NCI-H2081 treated with DMSO at 0.1 percent for 48 hours (cell line): ENCODE measurements around the gene RASEF.

ENCODE experiments used
- DNase-seq: peaks from one replicate; lab custom pipeline; 2025; lab: John Stamatoyannopoulos, UW

RASEF gene

GRCh38 chr9:83012922-83013838 lies 49.8 kb downstream of the RASEF start:
- DNase-seq, result no peak

- no peak for DNase-seq
Observed at GRCh38 chr9:83012168-83012921, 50.6 kb downstream of the RASEF start.

GRCh38 chr9:83011611-83012010 lies 51.3 kb downstream of the RASEF start:
- DNase-seq, result no peak

GRCh38 chr9:83007521-83008300 lies 55.2 kb downstream of the RASEF start:
- no peak for DNase-seq

- no peak for DNase-seq
Observed at GRCh38 chr9:83006378-83006777, 56.6 kb downstream of the RASEF start.

GRCh38 chr9:83005963-83006362 lies 57.0 kb downstream of the RASEF start:
- no peak for DNase-seq

- DNase-seq, result no peak
Observed at GRCh38 chr9:83005361-83005760, 57.6 kb downstream of the RASEF start.

GRCh38 chr9:83002329-83002728 lies 60.6 kb downstream of the RASEF start:
- DNase-seq, result no peak

GRCh38 chr9:83000765-83001164 lies 62.2 kb downstream of the RASEF start:
- DNase-seq, result no peak

GRCh38 chr9:82998409-82998808 lies 64.5 kb downstream of the RASEF start:
- no peak for DNase-seq

- DNase-seq, result no peak
Observed at GRCh38 chr9:82997476-82998140, 65.3 kb downstream of the RASEF start.

- no peak for DNase-seq
Observed at GRCh38 chr9:82996941-82997340, 66.0 kb downstream of the RASEF start.

GRCh38 chr9:82993856-82994605 lies 68.9 kb downstream of the RASEF start:
- DNase-seq, result no peak

GRCh38 chr9:82991671-82992070 lies 71.3 kb downstream of the RASEF start:
- no peak for DNase-seq

- DNase-seq, result no peak
Observed at GRCh38 chr9:82989929-82990328, 73.0 kb downstream of the RASEF start.

GRCh38 chr9:82988488-82988887 lies 74.5 kb downstream of the RASEF start:
- DNase-seq, result no peak

- DNase-seq, result no peak
Observed at GRCh38 chr9:82987370-82988189, 75.4 kb downstream of the RASEF start.

- no peak for DNase-seq
Observed at GRCh38 chr9:82981552-82981951, 81.4 kb downstream of the RASEF start.

GRCh38 chr9:82975176-82975575 lies 87.8 kb downstream of the RASEF start:
- no peak for DNase-seq

- no peak for DNase-seq
Observed at GRCh38 chr9:82972446-82972845, 90.5 kb downstream of the RASEF start.
